Daoy (cell line): Measurements from ENCODE around the gene CIC. TPM values are rescaled to one million over a fixed set of nuclear protein-coding genes. Genes with fewer than 3 reads are reported as not detected.

Experiments used
- DNase-seq: peaks from one replicate; pipeline ENCODE4 v3.0.0-alpha.2; 2015; ENCODE audit warnings: low read depth
- total RNA-seq: library from RNA; depleted of rRNA; stranded (reverse); fragments of >200 nt; shearing (Covaris generic); gene quantifications from 2 replicates; pipeline ENCODE4 v1.2.3, GENCODE V29; 2014

The CIC gene
- total RNA-seq, 1 experiment from 2014 or later: 17.4 TPM

DNA sequence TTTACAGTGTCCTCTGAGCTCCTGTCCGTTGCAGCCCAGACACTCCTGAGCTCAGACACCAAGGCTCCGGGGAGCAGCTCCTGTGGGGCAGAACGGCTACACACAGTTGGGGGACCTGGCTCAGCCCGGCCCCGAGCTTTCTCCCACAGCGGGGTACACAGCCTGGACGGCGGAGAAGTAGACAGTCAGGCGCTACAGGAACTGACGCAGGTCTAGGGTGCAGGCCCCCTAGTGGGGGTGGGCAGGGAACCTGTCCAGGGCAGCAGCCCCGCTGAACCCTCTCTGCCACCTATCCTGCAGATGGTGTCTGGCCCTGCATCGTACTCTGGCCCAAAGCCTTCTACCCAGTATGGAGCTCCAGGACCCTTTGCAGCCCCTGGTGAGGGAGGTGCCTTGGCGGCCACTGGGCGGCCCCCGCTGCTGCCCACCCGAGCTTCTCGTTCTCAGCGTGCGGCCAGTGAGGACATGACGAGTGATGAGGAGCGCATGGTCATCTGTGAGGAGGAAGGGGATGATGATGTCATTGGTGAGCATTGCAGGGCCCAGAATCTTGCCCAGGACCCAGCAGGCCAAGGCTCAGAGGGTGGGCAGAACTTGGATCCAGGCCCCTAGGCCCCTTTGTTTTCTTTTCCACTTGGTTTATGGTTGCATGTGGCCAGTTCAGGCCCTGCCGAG, 20.0 kb downstream of the CIC start:
- no peak for DNase-seq

DNA sequence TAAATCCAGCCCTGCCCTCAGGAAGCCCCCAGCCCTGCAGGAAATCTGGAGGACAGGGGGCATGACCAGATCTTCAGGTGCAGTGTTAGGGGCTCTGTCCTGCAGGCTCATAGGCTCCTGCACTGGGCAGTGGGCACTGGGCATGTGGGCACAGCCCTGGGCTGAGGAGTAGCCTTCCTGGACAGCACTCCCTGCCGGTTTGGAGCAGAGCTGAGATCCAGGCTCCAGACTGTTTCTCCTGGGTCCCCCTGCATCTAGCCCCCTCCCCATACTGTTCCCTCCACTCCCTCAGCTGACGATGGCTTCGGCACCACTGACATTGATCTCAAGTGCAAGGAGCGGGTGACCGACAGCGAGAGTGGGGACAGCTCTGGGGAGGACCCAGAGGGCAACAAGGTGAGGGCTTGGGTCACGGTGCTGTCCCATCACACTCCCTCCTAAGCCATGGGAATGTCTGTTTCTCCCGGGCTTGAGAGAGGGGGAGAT, 20.5 kb downstream of the CIC start:
- no peak for DNase-seq

GRCh38 chr19:42290136-42290522, 21.1 kb downstream of the CIC start:
- DNase-seq: no peak

DNA sequence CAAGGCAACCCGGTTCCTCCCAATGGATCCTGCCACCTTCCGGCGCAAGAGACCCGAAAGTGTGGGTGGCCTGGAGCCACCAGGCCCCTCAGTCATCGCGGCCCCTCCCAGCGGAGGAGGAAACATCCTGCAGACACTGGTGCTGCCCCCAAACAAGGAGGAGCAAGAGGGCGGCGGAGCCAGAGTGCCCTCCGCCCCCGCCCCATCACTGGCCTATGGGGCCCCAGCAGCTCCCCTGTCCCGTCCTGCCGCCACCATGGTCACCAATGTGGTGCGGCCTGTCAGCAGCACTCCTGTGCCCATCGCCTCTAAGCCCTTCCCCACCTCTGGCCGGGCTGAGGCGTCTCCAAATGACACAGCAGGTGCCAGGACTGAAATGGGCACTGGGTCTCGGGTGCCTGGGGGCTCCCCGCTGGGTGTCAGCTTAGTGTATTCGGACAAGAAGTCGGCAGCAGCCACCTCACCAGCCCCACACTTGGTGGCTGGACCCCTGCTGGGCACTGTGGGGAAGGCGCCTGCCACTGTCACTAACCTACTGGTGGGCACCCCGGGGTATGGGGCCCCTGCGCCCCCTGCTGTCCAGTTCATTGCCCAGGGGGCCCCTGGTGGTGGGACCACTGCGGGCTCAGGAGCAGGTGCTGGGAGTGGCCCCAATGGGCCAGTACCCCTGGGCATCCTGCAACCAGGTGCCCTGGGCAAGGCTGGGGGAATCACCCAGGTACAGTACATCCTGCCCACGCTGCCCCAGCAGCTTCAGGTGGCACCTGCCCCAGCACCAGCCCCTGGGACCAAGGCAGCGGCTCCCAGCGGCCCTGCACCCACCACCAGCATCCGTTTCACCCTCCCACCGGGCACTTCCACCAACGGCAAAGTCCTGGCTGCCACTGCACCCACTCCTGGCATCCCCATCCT, 21.7 kb downstream of the CIC start:
- peak; percentile 50 for DNase-seq

- DNase-seq: no peak
Observed at GRCh38 chr19:42291435-42291810, 22.4 kb downstream of the CIC start.

DNA sequence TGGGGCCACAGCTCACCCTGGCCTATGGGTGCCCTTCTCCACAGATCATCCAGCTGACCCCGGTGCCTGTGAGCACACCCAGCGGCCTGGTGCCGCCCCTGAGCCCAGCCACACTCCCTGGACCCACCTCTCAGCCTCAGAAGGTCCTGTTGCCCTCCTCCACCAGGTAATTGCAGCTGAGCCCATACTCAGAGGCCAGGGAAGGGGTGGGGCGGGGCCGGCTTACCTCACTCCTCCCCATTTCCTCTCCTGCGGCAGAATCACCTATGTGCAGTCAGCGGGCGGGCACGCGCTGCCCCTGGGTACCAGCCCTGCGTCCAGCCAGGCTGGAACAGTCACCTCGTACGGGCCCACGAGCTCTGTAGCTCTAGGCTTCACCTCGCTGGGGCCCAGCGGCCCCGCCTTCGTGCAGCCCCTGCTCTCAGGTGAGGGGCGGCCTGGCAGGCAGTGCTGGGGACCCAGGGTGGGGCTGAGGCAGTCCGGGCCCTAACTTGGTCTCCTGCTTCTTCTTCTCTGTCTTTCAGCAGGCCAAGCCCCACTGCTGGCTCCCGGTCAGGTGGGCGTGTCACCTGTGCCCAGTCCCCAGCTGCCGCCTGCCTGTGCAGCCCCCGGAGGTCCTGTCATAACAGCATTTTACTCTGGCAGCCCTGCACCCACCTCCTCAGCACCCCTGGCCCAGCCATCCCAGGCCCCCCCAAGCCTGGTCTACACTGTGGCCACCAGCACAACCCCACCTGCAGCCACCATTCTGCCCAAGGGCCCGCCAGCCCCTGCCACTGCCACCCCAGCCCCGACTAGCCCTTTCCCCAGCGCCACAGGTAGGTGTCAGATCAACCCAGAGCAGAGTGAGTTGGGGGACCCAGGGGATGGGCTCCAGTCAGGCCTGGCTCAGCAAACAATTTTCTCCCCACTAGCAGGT, 23.2 kb downstream of the CIC start:
- no peak for DNase-seq

DNA sequence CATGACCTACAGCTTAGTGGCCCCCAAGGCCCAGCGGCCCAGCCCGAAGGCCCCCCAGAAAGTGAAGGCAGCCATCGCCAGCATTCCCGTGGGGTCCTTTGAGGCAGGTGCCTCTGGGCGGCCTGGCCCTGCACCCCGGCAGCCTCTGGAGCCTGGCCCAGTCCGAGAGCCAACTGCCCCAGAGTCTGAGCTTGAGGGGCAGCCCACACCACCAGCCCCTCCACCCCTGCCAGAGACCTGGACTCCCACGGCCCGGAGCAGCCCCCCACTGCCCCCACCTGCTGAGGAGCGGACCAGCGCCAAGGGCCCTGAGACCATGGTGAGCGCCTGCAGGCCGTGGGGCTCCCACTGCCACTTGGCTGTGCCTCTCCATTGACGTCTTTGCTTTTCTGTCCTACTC, 23.9 kb downstream of the CIC start:
- DNase-seq: no peak

- DNase-seq: no peak
Observed at GRCh38 chr19:42293540-42293939, 24.5 kb downstream of the CIC start.

DNA sequence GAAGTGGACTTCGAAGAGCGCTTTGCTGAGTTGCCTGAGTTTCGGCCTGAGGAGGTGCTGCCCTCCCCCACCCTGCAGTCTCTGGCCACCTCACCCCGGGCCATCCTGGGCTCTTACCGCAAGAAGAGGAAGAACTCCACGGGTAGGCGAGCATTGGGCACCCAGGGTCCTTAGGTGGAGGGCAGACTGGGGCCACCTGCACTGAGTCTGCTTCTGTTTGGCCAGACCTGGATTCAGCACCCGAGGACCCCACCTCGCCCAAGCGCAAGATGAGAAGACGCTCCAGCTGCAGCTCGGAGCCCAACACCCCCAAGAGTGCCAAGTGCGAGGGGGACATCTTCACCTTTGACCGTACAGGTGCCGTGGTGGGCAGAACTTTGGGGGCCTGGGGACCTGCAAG, 24.9 kb downstream of the CIC start:
- DNase-seq: no peak

DNA sequence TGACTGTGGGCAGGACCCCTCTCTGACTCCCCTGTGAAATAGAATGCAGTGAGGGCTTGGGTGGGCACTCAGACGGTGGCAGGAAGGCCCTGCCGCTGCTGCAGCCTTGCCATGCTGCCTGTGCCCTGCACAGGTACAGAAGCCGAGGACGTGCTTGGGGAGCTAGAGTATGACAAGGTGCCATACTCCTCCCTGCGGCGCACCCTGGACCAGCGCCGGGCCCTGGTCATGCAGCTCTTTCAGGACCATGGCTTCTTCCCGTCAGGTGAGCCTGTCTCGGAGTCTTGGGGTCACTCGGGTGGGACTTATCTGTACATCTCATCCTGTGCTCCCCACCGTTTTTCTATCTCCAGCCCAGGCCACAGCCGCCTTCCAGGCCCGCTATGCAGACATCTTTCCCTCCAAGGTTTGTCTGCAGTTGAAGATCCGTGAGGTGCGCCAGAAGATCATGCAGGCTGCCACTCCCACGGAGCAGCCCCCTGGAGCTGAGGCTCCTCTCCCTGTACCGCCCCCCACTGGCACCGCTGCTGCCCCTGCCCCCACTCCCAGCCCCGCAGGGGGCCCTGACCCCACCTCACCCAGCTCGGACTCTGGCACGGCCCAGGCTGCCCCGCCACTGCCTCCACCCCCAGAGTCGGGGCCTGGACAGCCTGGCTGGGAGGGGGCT, 25.6 kb downstream of the CIC start:
- DNase-seq: no peak

- no peak for DNase-seq
Observed at GRCh38 chr19:42295342-42295741, 26.3 kb downstream of the CIC start.

DNA sequence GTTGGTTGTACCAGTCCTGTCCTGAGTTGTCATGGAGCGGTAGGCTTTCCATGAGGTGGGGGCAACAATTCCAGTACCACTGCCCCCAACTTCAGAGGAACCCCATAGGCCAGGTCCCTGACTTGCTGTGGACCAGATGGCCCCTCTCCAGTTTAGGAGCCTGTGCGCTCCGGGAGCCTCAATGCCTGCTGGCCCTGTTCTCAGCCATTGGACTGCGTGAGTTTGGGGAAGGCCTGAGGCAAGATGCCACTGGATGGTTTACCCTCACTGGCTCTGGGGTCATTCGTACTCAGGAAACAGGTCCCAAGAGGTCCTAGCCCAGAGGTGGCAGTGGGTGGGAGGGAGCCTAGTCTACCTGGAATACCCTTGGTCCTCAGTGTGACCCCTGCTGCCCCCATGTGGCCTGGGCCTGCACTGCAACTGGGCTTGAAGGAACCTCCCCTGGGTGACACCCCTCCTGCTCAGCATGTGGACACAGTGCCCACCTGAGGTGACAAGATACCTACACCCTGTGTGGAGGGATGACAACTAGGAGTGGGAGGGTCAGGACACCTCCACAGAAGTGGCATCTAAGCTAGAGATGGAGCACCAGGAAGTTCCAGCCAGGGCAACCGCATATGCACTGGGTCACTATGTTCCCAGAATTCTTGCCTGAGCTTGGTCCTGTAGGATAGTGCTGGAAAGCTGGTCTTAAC, 26.9 kb downstream of the CIC start:
- DNase-seq: peak; percentile 82

DNA sequence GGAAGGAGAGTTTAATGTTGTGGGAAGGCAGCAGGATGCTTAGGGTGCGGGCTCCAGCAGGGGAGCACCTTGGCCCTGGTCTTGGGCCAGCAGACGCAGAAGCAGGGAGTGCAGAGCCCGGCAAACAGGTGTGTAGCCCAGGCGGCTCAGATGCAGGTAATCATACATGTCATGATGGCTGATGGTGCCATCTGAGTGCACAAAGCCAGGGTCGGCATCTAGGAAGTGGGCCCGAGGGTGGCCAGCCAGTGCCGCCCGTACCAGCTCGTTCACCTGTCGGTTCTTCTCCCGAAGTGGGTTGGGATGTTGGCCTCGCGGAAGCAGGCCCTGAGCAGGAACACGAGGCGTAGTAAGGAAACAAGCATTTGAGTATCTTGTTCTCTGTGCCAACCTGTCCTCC, 28.0 kb downstream of the CIC start:
- DNase-seq: no peak

DNA sequence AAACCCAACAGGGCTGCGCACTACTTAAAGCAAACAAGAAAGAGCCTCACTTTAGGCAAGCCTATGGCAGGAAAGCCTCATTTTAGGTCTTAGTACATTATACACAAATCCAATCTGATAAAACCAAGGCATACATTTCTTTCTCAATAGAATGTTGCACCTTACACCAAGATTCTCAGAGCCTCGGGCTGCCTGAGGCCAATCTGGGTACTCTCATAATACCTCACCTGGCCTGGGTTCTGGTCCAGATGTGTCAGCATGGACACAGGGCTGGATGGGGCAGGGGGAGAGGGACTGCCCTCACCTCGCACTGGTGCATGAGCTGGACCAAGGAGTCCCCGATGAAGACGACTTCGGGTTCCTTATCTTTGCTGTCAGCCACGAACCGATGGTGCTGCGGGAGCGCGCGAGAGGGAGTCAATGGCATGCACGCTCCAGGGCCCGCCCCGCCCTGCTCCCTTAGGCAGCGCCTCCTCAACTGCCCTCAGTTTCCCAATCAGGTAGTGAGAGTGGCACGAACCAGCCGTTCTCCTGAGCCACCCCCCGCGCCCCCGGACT, 32.7 kb downstream of the CIC start, which contains the start of gene PRR19:
Gene PRR19, plus strand, starts transcription at position 487 of the 558 bp plus-strand sequence. CDS start 7,453 bp downstream, outside the sequence.
- no peak for DNase-seq

GRCh38 chr19:42303101-42303464, 34.0 kb downstream of the CIC start:
- no peak for DNase-seq

- DNase-seq: no peak
Observed at GRCh38 chr19:42303876-42304275, 34.8 kb downstream of the CIC start.

GRCh38 chr19:42306646-42307045, 37.6 kb downstream of the CIC start:
- no peak for DNase-seq

DNA sequence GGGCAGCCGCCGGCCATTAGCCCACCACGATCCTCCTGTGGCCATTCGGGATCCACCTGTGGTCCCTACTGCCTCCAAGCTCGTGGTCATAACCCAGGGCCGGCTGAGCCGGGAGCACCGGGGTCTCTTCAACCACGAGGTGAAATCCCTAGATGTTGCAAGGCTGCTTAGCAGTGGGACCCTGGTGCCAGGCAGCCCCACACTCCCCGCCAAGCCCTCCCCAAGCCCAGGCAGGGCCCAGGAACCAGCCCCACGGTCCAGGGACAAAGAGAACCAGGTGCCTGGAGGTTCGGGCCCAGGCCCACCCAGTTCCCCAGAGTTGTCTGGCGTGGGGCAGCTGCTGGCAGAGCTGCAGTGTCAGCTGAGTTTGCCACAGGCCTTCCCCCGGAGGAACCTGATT, 40.6 kb downstream of the CIC start:
- DNase-seq: no peak

- no peak for DNase-seq
Observed at GRCh38 chr19:42311657-42312056, 42.6 kb downstream of the CIC start.

DNA sequence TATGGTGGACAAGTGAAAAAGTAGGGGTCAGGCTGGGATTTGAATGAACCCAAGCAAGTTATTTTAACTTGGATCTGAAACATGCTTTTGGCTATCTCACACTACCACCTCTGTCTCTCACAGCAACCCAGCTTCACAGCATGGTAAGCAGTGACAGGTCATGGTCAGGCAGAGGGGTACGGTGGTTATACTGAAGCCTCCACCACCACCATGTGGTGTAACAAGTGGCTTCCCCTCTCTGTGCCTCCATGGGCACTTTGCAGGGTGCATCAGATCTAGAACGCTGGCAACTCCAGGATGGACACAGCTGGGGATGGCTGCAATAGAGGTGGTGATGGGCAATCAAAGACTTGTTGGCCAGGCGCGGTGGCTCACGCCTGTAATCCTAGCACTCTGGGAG, 43.3 kb downstream of the CIC start:
- DNase-seq: no peak
